Psoas muscle (tissue), 8 donors: ENCODE measurements around the gene ZGPAT. TPM values are rescaled to one million over a fixed set of nuclear protein-coding genes. Genes with fewer than 3 reads are reported as not detected.

Source experiments
- ATAC-seq, 4 donors: fragments of 200-7000 bp; cut with Tn5 transposase; one replicate each; pipeline ENCODE4 v1.9.1; 2020; ENCODE audit warnings: moderate library complexity in 3 of 4, mild to moderate bottlenecking in 2 of 4
- DNase-seq, 2 donors: peaks; one replicate each; pipeline ENCODE4 v3.0.0-alpha.2; 2020
- H3K27ac ChIP-seq: fragments of 200-600 bp; one replicate; pipeline ENCODE4 v1.8.0; 2022
- H3K27me3 ChIP-seq, 3 donors: fragments of 200-600 bp in 1 of 3; one replicate each; pipeline versions ENCODE4 v1.6.1 to v1.8.0; 2013 to 2022; ENCODE audit warnings: low read length in 2 of 3, mild to moderate bottlenecking in 2 of 3, moderate library complexity in 1 of 3; ENCODE audit not compliant: insufficient read depth in 3 of 3
- H3K36me3 ChIP-seq, 2 donors: fragments of 200-600 bp in 1 of 2; one replicate each; pipeline versions ENCODE4 v1.6.1 to v1.8.0; 2013 to 2022; ENCODE audit warnings: low read depth in 1 of 2, mild to moderate bottlenecking in 1 of 2, moderate library complexity in 1 of 2; ENCODE audit not compliant: insufficient read depth in 1 of 2
- H3K4me1 ChIP-seq: fragments of 200-600 bp; one replicate; pipeline ENCODE4 v1.8.0; 2022
- H3K4me3 ChIP-seq: fragments of 200-600 bp; one replicate; pipeline ENCODE4 v1.8.0; 2022; ENCODE audit warnings: mild to moderate bottlenecking
- H3K9me3 ChIP-seq: fragments of 200-600 bp; one replicate; pipeline ENCODE4 v1.8.0; 2022
- WGBS, 3 donors: extraction: QIAGEN DNeasy Blood & Tissue Kit; methylation state at CpG; one replicate each; pipeline versions ENCODE4 v1.1.6 to v1.1.7; 2013; 5-methylcytosine and 5-hydroxymethylcytosine counted together
- intact Hi-C, 2 donors: fragments of 100-400 bp; cut with DNase I; formaldehyde crosslinking; loops; one replicate each; pipeline versions ENCODE4 v1.11.0 to v1.14.2; 2022
- polyA plus RNA-seq, 3 donors: library from polyadenylated mRNA; stranded (reverse); fragments of 200-250 nt; gene quantifications; one replicate each; pipeline ENCODE4 v1.2.3, GENCODE V29; 2013
- total RNA-seq, 4 donors: library from RNA; stranded (reverse); fragmentation: NEBNext Ultra II Directional in 2 of 4; extraction: Animal tissue kit (Norgen Biotek cat#: 25700) in 2 of 4; gene quantifications; one replicate each; pipeline versions ENCODE4 v1.2.1 to v1.2.4, GENCODE V29; 2021 to 2023
- TF ChIP-seq, protein P1 (sequence below): fragments of 200-600 bp; IDR thresholded peaks from one replicate; pipeline ENCODE4 v1.8.0; 2022; ENCODE audit warnings: antibody characterized with exemption
- donor health status: healthy with polysubstance abuse.
- donor health status: DM: no; HTN: no; CAD: no; lungs with moderate emphysema.
- donor health status: Bipolar disorder and iron deficiency.
- donor health status: healthy.
- donor health status: DM: yes; HTN: yes; CAD: no.
- donor health status: DM: no; HTN: no; CAD: no.
- donor health status: DM: no; HTN: no; CAD: no.
- donor health status: DM: yes; HTN: yes; CAD: no.

The ZGPAT gene
- total and polyA plus RNA-seq, 7 donors: 10.7 to 54.8 (median 18.2) TPM

DNA sequence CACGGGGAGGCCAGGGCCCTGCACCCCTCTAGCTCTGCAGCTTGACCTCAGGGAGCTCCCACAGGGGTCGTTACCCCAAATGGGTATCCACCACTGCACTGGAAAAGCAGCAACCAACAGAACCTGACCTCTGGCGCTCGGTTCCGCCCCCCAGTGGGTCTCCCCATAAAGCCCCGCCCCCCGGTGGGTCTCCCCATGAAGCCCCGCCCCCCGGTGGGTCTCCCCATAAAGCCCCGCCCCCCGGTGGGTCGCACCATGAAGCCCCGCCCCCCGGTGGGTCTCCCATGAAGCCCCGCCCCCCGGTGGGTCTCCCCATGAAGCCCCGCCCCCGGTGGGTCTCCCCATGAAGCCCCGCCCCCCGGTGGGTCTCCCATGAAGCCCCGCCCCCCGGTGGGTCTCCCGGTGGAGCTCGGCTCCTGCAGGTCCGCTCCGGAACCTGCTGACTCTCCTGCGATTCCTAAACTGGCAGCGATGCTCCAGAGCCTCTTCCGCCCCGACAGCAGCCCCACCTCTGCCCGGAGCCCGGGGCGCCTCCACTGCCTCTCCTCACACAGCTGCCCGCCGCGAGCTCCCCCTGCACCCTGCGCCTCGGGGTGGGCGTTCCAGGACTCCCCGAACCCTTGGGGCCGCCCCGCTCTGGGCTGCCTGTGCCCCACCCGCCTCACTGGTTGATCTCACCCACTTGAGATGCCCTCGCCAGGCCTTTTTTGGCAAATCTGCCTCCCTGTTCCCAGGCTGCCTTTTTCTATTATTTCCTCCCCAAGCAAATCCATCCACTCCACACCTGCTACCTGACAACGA, 43.8 kb downstream of the ZGPAT start:
- DNase-seq (peak in 1 of 2 donors; percentile 40), ATAC-seq (no peak)
- no peaks in the 10 kb centered on the region for H3K36me3 ChIP-seq
- no peaks in the 10 kb centered on the region for H3K4me1 ChIP-seq
- no peak overlapping the region for H3K27ac ChIP-seq
- intact Hi-C loops: no loop called here
- 73 to 93% (median 92%) methylated on average over 23 to 42 of the region's 45 CpGs for WGBS, 3 donors
- no peak overlapping the region for H3K4me3 ChIP-seq
- no peaks in the 10 kb centered on the region for H3K27me3 ChIP-seq
- TF ChIP-seq, protein P1, sequence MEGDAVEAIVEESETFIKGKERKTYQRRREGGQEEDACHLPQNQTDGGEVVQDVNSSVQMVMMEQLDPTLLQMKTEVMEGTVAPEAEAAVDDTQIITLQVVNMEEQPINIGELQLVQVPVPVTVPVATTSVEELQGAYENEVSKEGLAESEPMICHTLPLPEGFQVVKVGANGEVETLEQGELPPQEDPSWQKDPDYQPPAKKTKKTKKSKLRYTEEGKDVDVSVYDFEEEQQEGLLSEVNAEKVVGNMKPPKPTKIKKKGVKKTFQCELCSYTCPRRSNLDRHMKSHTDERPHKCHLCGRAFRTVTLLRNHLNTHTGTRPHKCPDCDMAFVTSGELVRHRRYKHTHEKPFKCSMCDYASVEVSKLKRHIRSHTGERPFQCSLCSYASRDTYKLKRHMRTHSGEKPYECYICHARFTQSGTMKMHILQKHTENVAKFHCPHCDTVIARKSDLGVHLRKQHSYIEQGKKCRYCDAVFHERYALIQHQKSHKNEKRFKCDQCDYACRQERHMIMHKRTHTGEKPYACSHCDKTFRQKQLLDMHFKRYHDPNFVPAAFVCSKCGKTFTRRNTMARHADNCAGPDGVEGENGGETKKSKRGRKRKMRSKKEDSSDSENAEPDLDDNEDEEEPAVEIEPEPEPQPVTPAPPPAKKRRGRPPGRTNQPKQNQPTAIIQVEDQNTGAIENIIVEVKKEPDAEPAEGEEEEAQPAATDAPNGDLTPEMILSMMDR: no peak
- no peaks in the 10 kb centered on the region for H3K9me3 ChIP-seq

- no peaks in the 10 kb centered on the region for H3K27me3 ChIP-seq
- DNase-seq: peak in 1 of 2 donors; percentile 46
- H3K27ac ChIP-seq: no peak overlapping the region
- 90 to 93% (median 92%) methylated on average over 49 to 50 of the region's 50 CpGs for WGBS, 3 donors
- no peaks in the 10 kb centered on the region for H3K36me3 ChIP-seq
- TF ChIP-seq, protein P1: no peak
- intact Hi-C loops: no loop called here
- H3K9me3 ChIP-seq: no peaks in the 10 kb centered on the region
- no peaks in the 10 kb centered on the region for H3K4me1 ChIP-seq
- H3K4me3 ChIP-seq: no peak overlapping the region
- ATAC-seq: no peak
Observed at GRCh38 chr20:63752411-63753101, 44.7 kb downstream of the ZGPAT start.

DNA sequence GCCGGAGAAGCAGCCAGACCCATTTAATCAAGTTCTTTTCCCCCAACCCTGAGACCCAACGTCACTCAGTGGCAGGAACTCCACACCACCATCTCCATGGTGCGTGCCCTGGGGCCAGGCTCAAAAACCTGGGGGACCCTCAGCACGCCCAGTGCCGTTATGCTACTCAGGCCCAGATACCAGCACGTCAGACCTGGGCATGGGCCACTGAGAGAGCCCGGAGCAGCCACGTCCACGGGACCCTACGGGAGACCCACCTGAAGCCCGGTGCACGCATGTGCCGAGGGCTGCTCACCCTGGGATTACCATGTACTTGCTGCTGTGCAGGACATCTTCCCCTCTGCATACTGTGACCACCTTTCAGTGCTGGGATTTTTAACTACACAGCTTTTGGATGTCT, 45.5 kb downstream of the ZGPAT start:
- peak in 1 of 4 donors; percentile 23 for ATAC-seq

GRCh38 chr20:63754008-63754407, 46.2 kb downstream of the ZGPAT start:
- ATAC-seq (no peak), DNase-seq (peak in 1 of 2 donors; percentile 44)
- no peaks in the 10 kb centered on the region for H3K9me3 ChIP-seq
- H3K4me1 ChIP-seq: no peaks in the 10 kb centered on the region
- no peaks in the 10 kb centered on the region for H3K36me3 ChIP-seq
- H3K27ac ChIP-seq: no peak overlapping the region
- no peaks in the 10 kb centered on the region for H3K27me3 ChIP-seq
- 54 to 68% (median 61%) methylated on average over 16 of the region's 16 CpGs for WGBS, 3 donors
- intact Hi-C loops: no loop called here
- H3K4me3 ChIP-seq: no peak overlapping the region
- TF ChIP-seq, protein P1: no peak

More for the DNA sequence above, 45.5 kb downstream of the ZGPAT start:
- DNase-seq: peak in 1 of 2 donors; percentile 26
- H3K9me3 ChIP-seq: no peaks in the 10 kb centered on the region
- intact Hi-C loops: no loop called here
- H3K27me3 ChIP-seq: no peaks in the 10 kb centered on the region
- no peak overlapping the region for H3K27ac ChIP-seq
- H3K36me3 ChIP-seq: no peaks in the 10 kb centered on the region
- no peaks in the 10 kb centered on the region for H3K4me1 ChIP-seq
- TF ChIP-seq, protein P1: no peak
- no peak overlapping the region for H3K4me3 ChIP-seq
- 90 to 92% (median 91%) methylated on average over 13 of the region's 13 CpGs for whole genome bisulfite sequencing, 3 donors
